ENCODE data around the gene CNIH3.
A peak's percentile ranks its signal among the peaks of the same experiment; 100 is the strongest.

Gene CNIH3

GRCh38 chr1:224613486-224613885 lies 2.6 kb upstream of the CNIH3 start:
- no peak for DNase-seq

DNA sequence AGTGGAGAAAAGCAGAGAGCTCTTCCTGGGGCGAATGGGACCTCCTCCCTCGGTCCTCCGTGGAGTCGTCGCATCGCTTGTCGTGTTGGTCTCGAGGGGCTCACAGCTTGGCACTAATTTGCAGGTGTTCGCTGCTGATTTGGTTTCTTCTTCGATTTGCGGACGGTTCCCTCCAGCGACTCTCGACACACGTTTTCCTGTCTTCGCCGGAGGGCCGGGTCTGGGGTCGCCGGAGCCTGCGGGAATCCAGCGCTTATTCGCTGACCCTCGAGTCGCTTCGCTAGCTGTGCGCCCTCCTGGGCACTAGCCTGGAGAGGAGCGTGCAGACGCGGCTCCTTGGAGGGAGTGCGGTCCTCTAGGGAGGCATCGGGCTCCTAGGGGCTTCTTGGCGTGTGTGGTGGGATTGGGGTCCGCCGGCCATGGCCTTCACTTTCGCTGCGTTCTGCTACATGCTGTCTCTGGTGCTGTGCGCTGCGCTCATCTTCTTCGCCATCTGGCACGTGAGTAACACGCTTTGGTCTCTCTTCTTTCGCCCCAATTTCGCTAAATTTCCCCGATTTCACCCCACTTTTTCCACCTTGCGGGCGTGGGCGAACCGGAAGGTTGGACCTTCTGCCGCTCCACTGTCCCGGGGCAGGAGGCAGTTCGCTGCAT lies 766 bp downstream of the CNIH3 start:
- DNase-seq = no peak

- no peak for DNase-seq
These were observed 1.6 kb downstream of the CNIH3 start for GRCh38 chr1:224617410-224618355.

DNA sequence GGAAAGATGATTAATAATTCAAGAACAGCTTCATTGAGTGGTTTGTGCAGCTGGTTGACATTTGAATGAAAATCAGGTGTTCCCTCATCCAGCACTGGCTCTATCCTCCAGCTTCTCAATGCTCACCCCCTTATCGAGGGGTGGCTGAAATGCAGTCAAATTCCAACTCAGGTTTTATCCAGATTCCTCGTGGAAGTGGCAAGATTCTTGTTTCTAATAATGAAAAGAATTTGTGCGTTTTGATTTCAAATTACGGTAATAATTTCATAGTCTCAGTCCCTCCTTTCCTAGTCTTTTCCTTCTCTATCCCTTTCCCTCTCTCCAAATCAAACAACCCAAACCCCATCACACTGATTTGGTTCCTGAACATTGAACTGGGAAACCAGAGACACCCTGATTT lies 3.1 kb downstream of the CNIH3 start:
- DNase-seq = no peak

GRCh38 chr1:224620105-224620504 lies 4.0 kb downstream of the CNIH3 start:
- no peak for DNase-seq

DNA sequence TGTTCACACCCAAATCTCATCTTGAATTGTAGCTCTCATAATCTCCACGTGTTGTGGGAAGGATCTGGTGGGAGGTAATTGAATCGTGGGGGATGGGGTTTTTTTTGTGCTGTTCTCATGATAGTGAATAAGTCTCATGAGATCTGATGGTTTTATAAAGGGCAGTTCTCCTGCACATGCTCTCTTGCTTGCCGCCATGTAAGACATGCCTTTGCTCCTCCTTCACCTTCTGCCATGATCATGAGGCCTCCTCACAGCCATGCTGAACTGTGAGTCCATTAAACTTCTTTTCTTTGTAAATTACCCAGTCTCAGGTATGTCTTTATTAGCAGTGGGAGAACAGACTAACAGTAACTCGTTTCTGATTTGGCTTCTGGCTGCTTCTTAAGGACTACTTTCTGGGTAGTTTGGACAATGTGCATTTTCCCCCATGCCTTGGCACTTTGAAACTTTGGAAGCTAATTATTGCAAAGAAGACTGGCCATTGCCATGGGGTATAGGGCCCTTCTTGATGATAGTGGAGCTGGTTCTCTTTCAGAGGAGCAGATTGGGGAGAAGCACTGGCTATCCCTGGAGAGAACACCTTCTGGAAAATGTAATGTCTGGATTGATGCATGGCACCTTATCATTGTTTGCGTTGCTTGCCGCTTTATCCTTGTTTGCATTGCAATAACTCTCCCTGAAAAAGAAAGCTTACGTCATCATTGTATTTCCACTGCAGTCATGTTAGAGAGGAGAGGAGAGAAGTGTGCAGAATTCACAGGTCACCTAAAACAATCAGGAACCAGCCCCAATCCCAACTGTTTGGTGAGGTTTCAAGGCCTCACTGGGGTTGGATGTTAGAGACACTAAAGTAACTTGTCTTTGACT lies 5.9 kb downstream of the CNIH3 start:
- no peak for DNase-seq

GRCh38 chr1:224622831-224623230 lies 6.7 kb downstream of the CNIH3 start:
- DNase-seq = no peak

DNA sequence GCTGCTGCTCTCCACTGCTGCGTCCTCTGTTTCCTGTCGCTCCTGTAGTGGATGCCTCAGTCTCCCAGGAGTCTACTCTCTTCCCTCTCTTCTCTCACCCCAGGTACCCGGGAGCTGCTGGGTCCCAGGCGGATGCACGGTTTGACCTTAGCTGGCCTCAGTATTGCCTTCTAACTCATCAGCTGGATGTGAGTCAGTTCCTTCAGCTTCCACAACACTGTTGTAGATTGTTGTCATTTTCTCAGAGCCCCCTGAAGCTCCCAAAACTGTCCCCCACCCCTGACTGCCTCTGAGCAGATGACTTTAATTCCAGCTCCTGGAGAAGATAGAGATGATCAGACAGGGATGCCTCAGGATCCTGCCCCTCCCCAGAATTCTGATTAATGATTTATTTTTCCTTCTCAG lies 7.2 kb downstream of the CNIH3 start:
- DNase-seq = no peak

DNA sequence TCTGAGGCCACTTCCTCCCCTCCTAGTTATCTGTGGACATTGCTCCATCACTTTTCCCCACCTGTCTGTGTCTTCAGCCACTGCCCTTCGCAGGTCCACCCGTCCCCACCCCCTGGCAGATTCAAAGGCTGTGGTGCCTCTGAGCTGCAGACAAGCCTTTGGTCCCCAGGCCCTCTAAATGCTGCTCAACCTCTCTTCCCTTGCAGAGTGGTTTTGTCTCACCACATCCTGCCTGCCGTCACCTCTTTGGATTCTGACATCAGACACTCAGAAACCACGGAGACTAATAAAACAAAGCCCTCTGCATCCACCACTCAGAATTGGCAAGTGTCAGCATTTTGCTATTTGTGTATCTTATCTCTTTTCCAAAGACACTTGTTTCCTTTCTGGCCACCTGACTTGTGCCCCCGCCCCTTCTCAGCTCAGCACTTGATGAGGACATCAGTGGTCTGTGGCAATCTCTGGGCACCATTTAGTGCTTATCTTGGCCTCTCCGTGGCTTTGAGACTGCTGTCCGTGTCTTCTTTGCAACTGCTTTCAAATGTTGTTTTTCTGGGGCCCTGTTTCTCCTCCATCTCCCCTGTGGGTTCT lies 7.7 kb downstream of the CNIH3 start:
- DNase-seq = no peak

DNA sequence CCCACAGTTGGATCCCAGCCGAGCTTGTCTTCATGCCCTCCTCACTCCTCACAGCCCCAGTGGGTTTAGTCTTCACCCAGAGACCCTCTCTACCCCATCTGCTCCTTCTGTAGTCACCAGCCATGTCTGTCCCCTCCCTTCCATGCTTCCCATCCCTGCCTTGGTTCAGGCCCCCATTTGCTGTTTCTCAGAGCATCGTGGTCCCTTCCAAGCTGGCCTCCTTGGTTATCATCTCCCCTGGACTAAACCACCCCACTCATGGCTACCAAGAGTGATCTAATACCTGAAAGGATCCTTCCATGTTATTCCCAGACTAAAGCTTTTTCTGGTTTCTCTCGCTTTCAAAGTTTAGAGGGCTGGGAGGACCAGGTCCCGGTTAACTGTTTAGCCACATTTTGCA lies 8.3 kb downstream of the CNIH3 start:
- no peak for DNase-seq

GRCh38 chr1:224626042-224626441 lies 9.9 kb downstream of the CNIH3 start:
- no peak for DNase-seq

- DNase-seq = no peak
These were observed 13.8 kb downstream of the CNIH3 start for GRCh38 chr1:224629965-224630364.

DNA sequence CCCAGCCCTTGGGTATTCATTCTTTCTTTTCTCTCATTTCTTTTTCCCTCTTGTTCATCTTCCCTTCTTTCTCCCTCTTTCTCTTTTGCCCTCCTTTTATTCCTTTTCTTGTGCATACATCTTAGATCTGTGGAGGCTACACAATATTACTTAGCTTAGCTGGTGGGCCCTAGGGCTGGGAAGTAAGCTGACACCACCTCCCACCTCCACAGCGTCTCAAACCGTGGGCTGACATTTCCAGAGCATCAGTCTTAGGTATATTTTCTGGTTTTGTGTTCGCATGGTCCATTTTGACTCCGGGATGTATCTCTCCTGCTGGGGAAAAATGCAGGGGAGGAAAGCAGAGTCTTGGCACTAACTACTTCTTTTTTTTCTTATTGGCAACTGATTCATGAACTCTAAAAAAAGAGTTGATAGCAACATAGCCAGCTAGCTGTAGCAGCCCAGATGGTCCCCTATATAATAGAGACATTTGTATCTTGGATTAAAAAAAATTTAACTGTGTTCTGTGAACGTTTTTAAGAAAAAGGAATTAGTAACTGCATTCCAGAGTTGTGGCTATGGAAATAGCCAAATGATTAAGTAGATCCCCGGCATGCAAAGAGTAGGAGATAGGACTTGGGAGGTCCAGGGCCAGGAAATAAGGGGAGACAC lies 15.5 kb downstream of the CNIH3 start:
- peak in 5 of 58 donors; percentile 8 to 45 (median 17) for DNase-seq

DNA sequence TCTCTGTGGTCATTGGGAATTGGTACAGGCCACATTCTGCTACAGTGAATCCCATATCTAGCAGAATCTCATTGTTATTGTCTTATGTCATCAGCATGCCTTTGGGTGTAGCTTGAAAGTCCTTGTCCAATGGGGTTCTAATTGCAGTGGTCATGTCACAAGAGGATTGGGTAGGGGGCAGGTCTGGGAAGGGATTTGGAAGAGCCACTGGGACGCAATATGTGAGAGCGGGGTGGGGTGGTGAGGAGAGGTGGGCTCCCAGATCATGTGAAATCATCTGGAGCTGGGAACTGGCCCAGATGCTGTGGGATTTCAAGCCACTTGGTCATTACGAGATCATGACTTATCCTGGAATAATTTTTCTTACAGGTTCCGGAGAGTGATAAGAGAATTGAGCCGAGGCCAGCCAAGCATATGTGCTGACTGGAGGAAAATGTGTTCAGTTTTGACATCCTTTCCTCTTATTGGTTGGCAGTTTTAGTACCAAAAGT lies 16.3 kb downstream of the CNIH3 start:
- no peak for DNase-seq

DNA sequence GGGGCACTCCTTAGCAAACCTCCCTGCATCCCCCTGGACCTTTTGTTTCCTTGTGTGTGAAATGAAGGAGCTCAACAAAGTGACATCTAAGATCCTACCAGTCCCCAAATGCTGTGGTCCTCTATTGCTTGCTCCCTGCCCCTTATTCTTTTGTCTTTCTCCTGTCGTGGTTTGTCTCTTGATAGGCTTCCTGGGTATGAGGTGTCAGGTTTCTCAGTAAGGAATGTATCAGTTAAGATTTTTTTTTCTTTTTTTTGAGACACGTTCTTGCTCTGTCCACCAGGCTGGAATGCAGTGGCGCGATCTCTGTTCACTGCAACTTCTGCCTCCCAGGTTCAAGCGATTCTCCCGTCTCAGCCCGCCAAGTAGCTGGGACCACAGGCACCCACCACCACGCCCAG lies 16.8 kb downstream of the CNIH3 start:
- DNase-seq = no peak

DNA sequence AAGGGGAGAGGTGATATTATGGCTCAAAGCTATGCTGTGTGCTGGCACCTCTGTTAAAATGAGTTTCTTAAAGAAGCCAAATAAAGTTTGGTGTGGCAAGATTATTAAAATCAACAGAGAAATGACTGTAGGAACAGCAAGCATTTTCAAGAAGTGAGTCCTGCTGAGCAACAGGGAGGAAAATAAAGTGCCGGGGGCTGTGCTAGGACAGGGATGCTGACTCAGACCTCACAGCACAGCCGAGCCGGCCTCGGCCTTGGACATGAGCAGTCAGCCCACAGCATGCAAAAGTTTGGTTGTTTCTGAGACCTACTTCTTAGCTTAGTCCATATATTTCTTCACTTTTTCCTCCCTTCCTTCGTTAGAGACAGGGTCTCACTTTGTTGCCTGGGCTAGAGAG lies 19.2 kb downstream of the CNIH3 start:
- DNase-seq = no peak

DNA sequence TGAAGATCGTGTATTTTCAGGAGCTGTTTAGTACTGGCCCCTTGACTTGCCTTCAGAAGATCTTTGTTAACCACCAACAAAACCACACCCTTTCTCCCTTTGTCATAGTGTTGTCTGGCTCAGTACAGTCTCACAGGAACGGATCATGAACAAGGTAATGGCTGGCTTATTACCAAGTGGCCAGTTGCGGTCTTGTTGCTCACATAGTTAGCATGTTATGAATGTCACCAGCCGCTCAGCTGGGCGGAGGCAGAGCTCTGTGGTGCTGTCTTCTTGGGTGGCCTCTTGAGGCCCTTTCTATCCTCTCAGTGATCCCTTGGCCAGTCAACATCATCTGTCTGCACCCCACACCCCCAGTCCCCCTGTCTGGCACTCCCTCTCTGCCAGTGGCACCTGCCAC lies 21.4 kb downstream of the CNIH3 start:
- no peak for DNase-seq

DNA sequence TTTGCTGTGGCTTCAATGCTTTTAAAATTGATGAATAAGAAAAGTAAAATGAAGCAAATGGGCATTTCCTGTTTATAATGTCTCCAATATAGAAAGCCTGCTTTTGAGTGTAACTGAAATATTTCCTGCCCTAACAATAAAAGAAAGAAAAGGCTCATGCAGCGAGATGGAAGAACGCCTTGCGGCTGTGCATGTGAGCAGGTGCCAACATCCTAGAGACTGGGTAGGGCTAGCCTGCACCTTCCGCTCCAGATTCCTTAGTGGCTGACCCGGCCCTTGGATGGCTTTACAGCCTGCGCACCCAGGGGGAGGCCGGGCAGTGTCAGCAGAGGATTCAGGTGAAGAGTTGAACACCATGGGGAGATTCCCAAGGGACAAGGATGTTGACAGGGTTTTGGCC lies 21.8 kb downstream of the CNIH3 start:
- DNase-seq = no peak

DNA sequence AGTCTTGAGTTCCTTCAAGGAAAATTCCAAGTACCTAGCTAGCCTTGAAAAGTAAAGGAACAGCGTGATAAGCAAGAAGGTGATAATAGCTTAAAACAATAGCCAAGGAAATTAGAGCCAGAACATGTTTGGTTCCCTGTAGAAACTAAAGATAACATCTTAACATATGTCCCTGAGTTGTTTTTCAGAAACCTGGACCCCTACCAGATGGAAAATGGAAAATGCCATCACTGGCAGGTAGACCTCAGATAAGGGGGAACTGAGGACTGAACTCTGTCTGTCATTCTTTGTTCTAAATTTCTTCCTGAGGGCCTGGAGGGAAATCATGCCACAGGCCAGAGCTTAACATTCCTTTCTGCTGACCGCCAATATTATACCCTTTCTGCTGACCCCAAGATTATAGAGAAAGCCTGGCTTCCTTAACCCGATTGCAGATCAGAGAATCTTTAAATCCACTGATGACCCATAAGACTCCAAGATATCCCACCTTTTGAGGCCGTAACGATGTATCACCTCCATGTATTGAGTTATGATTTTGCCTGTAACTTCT lies 23.4 kb downstream of the CNIH3 start:
- no peak for DNase-seq

DNA sequence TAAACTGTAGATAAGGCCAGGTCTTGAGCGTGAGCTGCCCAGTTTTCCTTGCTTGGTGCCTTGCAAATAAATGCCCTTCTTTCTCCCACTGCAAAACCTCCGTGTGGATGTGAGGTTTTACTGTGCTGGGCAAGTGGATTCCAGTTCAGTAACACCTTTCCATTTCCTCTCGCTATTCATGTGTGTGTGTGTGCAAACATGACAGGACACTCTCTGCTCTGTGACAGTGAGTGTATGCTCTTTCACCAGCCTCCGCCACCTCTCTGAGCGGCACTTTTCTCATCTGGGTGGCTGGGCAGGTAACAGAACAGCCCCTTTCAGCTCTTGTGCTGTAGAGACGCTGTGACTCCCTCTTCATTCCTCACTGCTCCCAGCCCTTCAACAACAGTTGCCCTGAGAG lies 23.9 kb downstream of the CNIH3 start:
- no peak for DNase-seq
